GM19099 (cell line): Measurements from ENCODE around the gene USP24.

Experiments
- POLR2A ChIP-seq: IDR thresholded peaks from 3 replicates; pipeline ENCODE4 v1.6.1; 2011; ENCODE audit warnings: low read depth; ENCODE audit not compliant: insufficient read length; ENCODE audit errors: extremely low read depth

USP24 gene

DNA sequence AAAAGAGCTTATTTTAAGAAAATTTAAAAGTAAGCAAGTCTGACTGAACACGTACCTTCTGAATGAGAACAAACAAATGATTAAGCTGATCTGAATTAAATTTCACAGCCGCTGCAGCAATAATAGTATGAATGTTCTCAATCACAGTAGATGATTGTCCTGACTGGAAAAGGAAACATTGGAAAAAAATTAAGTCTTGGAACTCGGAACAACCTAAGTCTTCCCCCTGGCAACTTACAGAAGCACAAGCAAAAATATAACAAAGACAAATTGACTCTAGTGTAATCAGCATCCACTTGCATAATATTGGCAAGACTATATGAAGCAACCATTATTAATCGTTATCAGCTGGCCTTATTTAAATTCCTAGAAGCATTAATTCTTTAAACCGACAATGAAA lies 60.5 kb downstream of the USP24 start:
- no peak for TF ChIP-seq POLR2A

DNA sequence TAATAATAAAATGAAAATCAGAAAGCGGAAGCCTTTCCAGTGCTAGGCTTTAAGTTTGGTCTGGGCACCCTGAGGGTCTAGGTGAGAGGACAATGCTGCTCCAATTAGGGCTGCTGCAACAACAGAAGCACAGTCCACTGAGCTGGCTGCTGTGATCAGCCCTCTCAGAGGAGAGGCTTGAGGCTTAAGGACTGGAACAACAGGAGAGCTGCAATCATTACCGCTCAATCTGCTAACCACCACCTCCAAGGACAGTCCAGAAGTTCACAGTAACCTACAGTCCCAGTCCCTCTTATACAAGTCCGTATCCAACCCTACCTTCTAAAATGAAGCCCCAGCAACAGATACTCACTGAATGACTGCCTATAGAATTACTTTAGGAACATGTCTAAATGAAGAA lies 62.1 kb downstream of the USP24 start:
- TF ChIP-seq POLR2A, result no peak

DNA sequence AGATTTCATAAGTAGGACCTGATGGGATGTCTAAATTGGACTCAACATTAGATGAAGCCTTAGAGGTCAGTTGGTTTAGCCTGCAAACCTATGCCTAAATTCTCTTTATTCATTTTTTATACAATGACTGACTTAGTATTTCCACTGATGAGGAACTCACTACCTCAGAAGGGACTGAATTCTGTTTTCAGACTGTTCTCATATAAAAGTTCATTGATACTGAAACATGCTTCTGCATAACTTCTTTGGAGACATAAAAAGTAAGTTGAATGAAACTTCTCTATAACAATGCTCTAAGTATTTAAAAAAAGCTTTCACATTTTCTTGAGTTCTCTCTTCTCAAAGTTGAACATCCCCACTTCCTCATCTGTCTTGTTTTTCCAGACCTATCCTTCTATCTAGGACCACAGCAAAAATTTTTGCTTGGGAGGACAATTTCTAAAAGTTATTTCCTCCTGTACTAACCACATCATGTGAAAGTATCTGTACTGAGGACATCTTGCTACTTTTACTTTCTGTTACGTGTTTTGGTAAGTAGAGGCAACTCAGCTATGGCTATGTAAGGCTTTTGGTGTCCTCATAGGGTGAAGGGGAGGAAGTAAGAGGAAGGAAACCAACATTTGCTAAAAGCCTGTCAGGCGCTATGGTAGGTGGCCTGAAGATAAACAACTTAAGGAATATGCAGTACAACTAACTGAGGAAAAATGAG lies 64.1 kb downstream of the USP24 start:
- TF ChIP-seq POLR2A, result no peak

DNA sequence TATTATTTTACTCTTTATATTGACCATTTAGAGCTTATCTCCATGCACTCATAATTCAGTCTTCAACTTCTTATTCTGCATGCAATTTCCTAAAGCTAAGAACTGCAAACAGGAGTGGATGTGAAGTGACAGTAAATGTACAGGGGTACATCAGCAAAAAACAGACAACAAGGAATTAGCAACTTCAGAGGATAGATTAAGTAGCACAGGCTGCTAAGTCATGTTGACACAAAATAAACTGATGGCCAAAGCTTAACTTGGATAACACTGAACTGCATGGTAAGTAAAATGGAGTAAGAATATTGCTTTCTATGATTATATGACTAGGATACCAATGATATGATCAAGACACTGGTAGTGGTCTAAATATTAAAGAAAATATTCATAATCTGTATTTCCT lies 66.5 kb downstream of the USP24 start:
- TF ChIP-seq POLR2A, result no peak

DNA sequence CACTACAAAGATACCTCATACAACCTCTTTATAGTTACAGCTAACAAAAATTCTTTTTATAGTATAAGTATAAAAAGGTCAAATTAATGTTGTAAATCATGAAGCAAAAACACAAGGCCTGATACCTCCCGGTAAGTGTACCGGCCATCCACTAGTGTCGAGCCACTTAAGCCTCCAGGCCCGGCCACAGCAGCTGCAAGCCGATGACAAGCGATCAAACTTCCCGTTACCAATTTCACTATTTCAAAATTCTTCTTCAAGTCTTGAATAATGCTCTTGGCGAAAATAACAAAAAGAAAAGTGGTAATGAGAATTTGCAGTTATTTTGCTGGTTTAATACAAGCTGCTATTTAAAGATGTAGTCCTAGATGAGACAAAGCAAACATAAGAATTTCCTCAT lies 67.6 kb downstream of the USP24 start:
- TF ChIP-seq POLR2A, result no peak

DNA sequence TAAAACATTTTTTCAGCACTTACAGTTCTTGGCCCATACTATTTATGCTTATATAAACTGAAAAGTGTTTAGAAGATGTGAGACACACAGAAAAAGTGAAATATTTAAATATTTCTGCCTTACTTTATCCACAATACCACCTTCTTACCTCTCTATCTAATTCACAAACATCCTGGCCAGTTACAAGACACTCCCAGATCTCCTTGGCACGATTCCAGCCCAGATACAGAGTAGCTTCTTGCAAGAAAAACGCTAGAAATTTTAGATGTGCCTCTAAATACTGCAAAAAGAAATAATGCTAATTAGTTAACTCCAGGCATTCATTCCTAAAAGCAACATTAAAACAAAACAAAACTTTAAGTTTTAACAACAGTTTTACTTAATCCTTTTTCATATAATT lies 68.4 kb downstream of the USP24 start:
- TF ChIP-seq POLR2A, result no peak

DNA sequence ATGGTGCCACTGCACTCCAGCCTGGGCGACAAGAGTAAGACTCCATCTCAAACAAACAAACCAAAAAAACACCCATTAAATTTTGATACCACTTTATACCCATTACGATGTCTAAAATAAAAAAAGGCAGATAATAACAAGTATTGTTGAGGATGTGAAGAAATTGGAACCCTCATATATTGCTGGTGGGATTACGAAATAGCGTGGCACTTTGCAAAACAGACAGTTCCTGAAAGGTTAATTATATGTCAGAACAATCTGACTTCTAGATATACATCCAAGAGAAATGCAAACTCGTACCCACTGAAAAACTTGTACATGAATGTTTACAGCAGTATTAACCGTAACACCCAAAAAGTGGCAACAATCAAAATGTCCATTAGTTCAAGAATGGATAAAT lies 70.3 kb downstream of the USP24 start:
- TF ChIP-seq POLR2A, result no peak

DNA sequence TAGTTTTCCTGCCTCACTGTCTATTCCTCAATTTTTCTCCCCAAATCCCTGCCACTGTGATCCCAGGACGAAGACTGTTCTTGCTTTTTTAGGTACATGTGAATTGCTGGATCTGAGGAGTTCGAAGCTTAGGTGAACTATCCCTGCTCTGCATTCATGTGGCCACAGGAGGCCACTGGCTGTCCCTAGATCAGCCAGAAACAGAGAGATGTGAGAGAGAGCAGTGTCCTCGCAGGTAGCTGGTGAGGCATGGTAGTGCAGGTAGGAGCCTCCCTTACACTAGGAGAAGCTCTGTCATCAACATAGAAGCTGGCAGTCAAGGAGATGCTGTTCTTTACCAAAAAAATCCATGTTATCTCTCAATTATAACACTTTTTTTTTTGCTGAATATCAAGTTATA lies 71.5 kb downstream of the USP24 start:
- TF ChIP-seq POLR2A, result no peak

DNA sequence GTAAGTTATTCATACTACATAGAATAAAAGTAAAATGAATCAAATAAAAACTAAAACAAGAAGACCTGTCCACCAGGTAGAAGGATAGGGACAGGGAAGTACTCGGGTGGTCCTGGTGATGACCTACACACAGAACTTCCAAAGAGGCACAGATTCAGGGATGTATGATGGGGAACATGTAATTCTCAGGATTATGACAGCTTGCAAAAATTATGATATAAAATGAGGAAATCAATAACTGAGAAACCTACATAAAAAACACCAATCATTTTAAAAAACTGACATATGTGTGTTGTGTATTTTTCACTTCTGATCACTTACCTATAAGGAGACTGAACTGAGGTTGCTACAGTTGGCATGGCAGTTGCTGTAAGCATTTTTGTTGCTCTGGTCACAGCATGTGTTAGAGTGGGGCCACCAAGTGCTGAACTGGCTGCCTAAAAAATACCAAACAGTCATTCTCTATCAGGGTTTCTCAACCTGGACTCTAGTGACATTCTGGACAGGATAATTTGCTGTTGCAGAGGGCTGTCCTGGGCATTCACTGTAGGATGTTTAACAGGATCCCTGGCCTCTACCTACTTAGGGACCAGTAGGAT lies 73.8 kb downstream of the USP24 start:
- TF ChIP-seq POLR2A, result no peak

DNA sequence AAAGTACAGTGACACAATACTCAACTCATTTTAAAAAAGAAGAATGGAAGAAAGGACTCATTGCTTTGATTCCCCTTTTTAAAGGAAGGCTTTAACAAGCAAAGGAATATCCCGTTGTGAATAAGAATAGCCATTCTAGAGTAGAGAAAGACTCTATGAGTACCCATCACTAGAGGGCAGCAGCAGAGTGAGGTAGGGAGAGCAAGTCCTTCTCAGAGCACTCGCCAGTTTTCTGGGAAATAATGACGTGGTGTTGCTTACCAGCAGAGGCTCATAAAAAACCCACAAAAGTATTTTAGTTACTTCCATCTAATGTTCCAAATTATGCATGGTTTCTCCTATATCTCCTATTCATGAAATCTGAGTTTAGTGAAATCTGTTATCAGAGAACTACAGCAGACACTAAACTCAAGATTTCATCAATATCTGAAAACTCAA lies 74.6 kb downstream of the USP24 start:
- TF ChIP-seq POLR2A, result no peak

DNA sequence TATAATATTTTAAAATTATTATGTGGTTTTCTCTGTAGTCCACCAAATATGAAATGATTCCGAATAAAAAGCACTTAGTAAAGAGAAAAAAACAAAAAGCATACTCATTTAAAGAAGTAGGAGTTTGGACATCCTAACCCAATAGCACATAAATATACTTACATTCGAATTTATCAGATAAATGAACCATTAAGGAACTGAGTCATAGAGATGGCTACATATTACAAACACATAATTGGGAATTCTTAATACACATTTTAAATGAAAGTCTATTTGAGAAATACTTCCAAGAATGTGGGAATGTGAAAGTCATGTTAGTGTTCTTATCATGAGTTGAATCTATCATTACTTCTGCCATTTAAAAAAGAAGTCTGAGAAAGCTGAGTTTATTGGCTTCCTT lies 75.0 kb downstream of the USP24 start:
- TF ChIP-seq POLR2A, result no peak

DNA sequence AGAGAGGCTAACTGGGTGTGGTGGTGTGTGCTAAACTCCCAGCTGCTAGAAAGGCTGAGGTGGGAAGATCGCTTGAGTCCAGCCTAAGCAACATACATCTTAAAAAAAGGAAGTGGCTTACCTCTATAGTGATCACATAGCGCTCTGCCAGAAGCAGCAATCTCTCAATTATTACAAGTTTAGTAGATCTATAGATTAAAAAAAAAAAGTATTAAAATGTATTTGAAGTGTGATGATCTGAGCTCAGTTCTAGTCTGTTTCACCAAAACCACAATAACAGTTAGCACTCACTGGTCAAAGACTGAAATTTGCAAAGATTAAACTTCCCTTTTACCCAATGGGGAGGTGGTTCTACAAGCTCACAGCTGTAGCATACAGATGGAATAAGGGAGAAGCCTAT lies 76.3 kb downstream of the USP24 start:
- no peak for TF ChIP-seq POLR2A

DNA sequence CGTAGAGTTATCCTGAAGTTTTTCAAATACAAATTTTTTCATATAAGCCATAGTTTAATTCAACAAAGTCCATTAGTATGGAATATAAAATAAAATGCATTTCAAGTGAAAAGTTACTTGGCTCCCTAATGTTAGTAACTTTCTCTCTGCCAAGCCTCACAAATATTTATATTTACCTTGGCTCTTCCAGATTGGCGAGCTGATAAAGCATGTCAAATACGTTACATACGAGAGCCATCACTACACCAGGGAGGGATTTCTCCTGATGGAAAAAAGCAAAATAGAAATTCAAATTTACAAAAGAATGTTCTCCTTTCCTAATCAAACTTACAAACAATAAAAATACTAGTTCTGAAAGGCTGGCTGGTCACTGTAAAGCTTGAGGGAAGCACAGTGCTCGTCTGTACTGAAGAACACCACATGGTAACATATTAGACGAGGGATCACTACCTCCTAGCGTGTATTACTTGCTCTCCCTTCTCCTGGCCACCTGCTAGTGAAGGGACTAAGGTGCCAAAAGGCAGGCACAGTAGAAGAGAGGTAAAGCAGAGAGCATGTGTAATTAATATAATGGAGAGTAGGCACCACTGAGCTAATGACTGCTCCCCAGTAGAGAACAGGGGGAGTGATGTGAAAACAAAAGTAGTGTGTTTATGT lies 80.9 kb downstream of the USP24 start:
- no peak for TF ChIP-seq POLR2A

DNA sequence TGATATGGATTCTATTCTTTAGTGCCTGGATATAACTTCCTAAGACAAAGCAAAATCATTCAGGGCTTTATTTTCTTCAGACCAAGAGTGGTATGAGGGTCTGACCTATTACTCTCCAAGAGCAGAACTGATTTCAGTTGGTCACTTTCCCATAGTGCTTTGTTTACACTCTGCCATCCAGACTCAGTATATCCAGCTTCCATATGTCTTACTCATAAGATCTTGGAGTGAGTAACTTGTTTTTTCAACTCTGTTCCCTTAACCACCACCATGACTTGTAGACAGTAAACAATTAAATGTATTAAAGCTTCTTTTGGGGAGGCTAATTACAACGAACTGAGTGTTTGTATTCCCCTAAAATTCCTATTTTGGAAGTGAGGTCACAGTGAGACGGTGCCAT lies 83.4 kb downstream of the USP24 start:
- TF ChIP-seq POLR2A, result no peak

DNA sequence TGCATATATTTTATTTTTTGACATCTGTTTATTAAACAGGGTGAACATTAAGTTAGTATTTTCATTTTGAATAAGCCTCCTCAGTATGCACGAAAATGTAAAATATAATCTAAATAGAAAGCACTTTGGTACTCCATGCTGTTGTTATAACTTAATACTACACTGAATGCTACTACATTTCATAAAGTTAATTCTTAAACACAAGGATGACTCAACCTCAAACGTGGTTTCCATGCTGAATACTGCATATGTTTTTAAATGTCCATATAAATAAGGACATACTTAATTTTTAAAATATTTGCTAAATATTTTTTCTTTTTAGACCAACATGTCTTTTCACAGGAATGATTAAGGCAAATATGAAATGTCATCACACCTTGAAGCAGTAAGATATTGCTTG lies 83.9 kb downstream of the USP24 start:
- no peak for TF ChIP-seq POLR2A

DNA sequence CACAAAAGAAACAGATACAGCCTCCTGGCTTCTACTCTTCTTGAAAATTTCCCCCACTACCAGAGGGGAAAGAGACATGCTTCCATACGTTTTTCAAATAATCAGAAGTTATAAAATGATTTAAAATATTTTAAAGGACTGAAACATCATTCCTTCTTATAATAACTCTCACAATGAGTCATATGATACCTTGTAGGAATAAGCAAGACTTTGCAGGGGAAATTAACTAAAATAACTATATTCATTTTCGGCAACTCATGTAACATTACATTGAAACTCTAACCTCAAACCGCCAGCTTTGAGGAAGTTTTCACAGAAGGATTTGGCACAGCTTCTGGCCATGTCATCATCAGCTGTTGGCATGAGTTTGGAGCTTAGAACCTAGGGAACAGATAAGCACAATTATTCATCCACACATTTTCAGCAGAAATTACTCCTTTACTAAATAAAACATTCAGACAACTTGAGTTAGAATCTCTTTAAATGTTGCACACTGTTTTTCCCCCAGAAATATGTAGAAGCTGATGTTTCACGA lies 85.9 kb downstream of the USP24 start:
- no peak for TF ChIP-seq POLR2A

DNA sequence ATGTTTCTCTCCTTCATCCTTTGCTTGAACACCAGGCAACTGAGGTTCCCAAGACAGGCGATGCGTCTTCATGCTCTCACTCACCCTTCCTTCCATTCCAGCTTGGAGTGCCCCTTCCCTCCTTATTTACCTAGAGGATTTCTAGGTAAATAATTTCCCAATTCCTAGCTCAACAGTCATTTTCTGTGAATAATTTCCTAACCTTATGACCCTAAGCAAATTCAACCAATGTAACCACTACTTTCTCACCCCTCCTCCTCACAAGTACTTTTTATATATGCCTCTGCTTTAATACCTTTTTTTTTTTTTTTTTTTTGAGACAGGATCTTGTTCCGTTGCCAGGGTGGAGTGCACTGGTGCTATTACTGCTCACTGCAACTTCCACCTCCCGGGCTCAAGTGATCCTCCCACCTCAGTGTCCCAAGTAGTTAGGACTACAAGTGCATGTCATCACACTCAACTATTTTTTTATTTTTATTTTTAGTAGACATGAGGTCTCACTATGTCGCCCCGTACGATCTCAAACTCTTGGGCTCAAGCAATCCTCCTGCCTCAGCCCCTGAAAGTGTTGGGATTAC lies 86.7 kb downstream of the USP24 start:
- TF ChIP-seq POLR2A, result no peak
